Measurements from ENCODE around the gene KDM4B. TPM values are rescaled to one million over a fixed set of nuclear protein-coding genes. Genes with fewer than 3 reads are reported as not detected.

KDM4B gene
- total and polyA plus RNA-seq, 9 of the 15 experiments (the other 6 are each of a cell fraction or from before 2014, with no cell fraction given): 0.21 to 29.9 (median 7.3) TPM

DNA sequence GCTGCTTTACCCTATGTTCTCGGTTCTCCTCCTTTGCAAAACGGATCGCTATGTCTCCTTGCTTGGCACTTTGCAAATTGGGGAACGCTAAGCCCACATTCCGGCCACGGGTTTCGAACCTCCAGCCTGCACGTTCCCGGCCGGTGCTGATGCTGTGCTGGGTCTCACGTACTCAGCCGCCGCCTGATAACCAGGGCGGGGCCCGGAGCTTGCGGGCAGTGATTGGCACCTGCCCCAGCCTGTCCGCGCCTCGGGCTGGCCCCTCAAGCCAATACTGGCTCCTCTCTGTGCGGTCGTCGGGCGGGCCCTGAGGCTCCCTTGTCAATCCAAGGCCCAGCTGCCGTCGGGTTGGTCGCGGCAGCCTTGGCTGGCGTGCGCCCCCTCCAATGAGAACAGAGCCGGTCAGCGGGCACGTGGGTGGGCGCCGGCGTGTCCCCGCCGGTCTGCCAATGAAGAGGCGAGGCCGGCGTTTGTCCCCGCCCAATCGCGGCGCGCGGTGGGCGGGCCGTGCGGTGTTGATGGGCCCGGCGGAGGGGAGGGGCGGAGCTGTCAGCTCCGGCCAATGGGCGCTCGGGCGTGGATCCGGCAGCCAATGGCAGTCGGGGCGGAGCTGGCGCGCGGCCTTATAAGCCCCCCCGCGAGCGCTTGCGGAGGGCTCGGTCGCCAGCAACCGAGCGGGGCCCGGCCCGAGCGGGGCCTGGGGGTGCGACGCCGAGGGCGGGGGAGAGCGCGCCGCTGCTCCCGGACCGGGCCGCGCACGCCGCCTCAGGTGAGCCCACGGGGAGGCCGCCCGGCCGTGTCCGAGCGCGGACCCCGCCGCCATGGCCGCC is at the start of gene KDM4B (continued):
- TF ChIP-seq, protein P1, sequence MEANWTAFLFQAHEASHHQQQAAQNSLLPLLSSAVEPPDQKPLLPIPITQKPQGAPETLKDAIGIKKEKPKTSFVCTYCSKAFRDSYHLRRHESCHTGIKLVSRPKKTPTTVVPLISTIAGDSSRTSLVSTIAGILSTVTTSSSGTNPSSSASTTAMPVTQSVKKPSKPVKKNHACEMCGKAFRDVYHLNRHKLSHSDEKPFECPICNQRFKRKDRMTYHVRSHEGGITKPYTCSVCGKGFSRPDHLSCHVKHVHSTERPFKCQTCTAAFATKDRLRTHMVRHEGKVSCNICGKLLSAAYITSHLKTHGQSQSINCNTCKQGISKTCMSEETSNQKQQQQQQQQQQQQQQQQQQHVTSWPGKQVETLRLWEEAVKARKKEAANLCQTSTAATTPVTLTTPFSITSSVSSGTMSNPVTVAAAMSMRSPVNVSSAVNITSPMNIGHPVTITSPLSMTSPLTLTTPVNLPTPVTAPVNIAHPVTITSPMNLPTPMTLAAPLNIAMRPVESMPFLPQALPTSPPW (CRISPR knock-in tag; IDR thresholded peaks at IDR 0.05): peak; percentile 100
- no peak for TF ChIP-seq RBM17 (IDR thresholded peaks at IDR 0.05; ENCODE audit: borderline replicate concordance, low read depth, low read length)
- TF ChIP-seq, protein P2, sequence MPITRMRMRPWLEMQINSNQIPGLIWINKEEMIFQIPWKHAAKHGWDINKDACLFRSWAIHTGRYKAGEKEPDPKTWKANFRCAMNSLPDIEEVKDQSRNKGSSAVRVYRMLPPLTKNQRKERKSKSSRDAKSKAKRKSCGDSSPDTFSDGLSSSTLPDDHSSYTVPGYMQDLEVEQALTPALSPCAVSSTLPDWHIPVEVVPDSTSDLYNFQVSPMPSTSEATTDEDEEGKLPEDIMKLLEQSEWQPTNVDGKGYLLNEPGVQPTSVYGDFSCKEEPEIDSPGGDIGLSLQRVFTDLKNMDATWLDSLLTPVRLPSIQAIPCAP (CRISPR knock-in tag; IDR thresholded peaks at IDR 0.05; ENCODE audit: borderline replicate concordance): no peak
- TF ChIP-seq NFYB (IDR thresholded peaks at IDR 0.05; ENCODE audit: extremely low read depth, insufficient read length): peak; percentile 87
- TF ChIP-seq ATF1 (CRISPR knock-in tag; IDR thresholded peaks at IDR 0.05): 0 out of 2 replicates have a peak, but pooled peaks have one; percentile 19
- peak; percentile 98 for TF ChIP-seq ATF1 (tag; IDR thresholded peaks at IDR 0.05)
- no peak for TF ChIP-seq ZNF384 (IDR thresholded peaks at IDR 0.05; ENCODE audit: low read depth, low read length)
- no peak for TF ChIP-seq MCM7 (IDR thresholded peaks at IDR 0.05)
- TF ChIP-seq SIN3A (IDR thresholded peaks at IDR 0.05; ENCODE audit: borderline replicate concordance in 2 of 2, control insufficient read depth in 1 of 2, low read depth in 2 of 2, low read length in 2 of 2): peak in 1 of 2 experiments; percentile 17; a peak in 1 of 4 replicates
- TF ChIP-seq L3MBTL2 (IDR thresholded peaks at IDR 0.05): peak; percentile 79
- TF ChIP-seq ASH1L (IDR thresholded peaks at IDR 0.05; ENCODE audit: borderline replicate concordance, low read depth, partially characterized antibody): peak; percentile 99
- TF ChIP-seq TSC22D4 (tag; IDR thresholded peaks at IDR 0.05): no peak
- peak; percentile 77 to 79 for TF ChIP-seq FOXK2 (conservative IDR thresholded peaks at IDR 0.05 in 1 of 2, IDR thresholded peaks at IDR 0.05 in 1 of 2; ENCODE audit: low read depth in 2 of 2)
- TF ChIP-seq SRSF1 (IDR thresholded peaks at IDR 0.05; ENCODE audit: low read depth, low read length): no peak
- TF ChIP-seq HDAC2 (IDR thresholded peaks at IDR 0.05): peak; percentile 79; the same call in 1 of the 2 replicates
- TF ChIP-seq, protein P3, sequence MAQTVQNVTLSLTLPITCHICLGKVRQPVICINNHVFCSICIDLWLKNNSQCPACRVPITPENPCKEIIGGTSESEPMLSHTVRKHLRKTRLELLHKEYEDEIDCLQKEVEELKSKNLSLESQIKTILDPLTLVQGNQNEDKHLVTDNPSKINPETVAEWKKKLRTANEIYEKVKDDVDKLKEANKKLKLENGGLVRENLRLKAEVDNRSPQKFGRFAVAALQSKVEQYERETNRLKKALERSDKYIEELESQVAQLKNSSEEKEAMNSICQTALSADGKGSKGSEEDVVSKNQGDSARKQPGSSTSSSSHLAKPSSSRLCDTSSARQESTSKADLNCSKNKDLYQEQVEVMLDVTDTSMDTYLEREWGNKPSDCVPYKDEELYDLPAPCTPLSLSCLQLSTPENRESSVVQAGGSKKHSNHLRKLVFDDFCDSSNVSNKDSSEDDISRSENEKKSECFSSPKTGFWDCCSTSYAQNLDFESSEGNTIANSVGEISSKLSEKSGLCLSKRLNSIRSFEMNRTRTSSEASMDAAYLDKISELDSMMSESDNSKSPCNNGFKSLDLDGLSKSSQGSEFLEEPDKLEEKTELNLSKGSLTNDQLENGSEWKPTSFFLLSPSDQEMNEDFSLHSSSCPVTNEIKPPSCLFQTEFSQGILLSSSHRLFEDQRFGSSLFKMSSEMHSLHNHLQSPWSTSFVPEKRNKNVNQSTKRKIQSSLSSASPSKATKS (CRISPR knock-in tag; IDR thresholded peaks at IDR 0.05): no peak
